HL-60 (cell line): ENCODE measurements around the gene ZNF318.

ENCODE experiments used
- DNase-seq, 2 experiments: peaks; one replicate each; pipeline ENCODE4 v3.0.0-alpha.2; 2010 to 2020; ENCODE audit warnings: low read depth in 1 of 2, low spot score in 1 of 2
- H3K27ac ChIP-seq: fragments of 250-450 bp; sonication (Bioruptor Pico); replicated peaks from 2 replicates; pipeline ENCODE4 v1.5.1; 2020; ENCODE audit warnings: mild to moderate bottlenecking, moderate library complexity
- H3K27me3 ChIP-seq: fragments of 250-450 bp; sonication (Bioruptor Pico); 2 replicates; pipeline ENCODE4 v1.5.1; 2021; ENCODE audit warnings: mild to moderate bottlenecking, moderate library complexity; ENCODE audit not compliant: insufficient read depth, poor library complexity, severe bottlenecking
- H3K4me3 ChIP-seq: replicated peaks from 2 replicates; pipeline ENCODE4 v1.5.1; 2011; ENCODE audit warnings: mild to moderate bottlenecking, control low read depth, low read length; ENCODE audit not compliant: insufficient read depth
- CTCF ChIP-seq: IDR thresholded peaks from one replicate; pipeline ENCODE4 v1.5.1; 2011; ENCODE audit warnings: low read length, control low read depth, inconsistent platforms; ENCODE audit not compliant: insufficient read depth
- GABPA ChIP-seq: IDR thresholded peaks from 2 replicates; pipeline ENCODE4 v1.6.1; 2012; ENCODE audit warnings: low read depth
- POLR2AphosphoS5 ChIP-seq: IDR thresholded peaks from 2 replicates; pipeline ENCODE4 v1.6.1; 2012; ENCODE audit warnings: low read depth
- SPI1 ChIP-seq: IDR thresholded peaks from 2 replicates; pipeline ENCODE4 v1.6.1; 2012; ENCODE audit warnings: low read depth, mild to moderate bottlenecking, borderline replicate concordance
- TF ChIP-seq, protein P1 (sequence below): IDR thresholded peaks from 2 replicates; pipeline ENCODE4 v1.6.1; 2012; ENCODE audit warnings: low read depth; ENCODE audit not compliant: insufficient replicate concordance

Gene ZNF318

GRCh38 chr6:43299338-43300293, 69.8 kb downstream of the ZNF318 start:
- peaks cover 10% of the 10 kb centered on the region for H3K27me3 ChIP-seq
- no peak for DNase-seq
- no peak overlapping the region for H3K4me3 ChIP-seq
- TF ChIP-seq GABPA = no peak
- no peak for TF ChIP-seq POLR2AphosphoS5
- TF ChIP-seq, protein P1, sequence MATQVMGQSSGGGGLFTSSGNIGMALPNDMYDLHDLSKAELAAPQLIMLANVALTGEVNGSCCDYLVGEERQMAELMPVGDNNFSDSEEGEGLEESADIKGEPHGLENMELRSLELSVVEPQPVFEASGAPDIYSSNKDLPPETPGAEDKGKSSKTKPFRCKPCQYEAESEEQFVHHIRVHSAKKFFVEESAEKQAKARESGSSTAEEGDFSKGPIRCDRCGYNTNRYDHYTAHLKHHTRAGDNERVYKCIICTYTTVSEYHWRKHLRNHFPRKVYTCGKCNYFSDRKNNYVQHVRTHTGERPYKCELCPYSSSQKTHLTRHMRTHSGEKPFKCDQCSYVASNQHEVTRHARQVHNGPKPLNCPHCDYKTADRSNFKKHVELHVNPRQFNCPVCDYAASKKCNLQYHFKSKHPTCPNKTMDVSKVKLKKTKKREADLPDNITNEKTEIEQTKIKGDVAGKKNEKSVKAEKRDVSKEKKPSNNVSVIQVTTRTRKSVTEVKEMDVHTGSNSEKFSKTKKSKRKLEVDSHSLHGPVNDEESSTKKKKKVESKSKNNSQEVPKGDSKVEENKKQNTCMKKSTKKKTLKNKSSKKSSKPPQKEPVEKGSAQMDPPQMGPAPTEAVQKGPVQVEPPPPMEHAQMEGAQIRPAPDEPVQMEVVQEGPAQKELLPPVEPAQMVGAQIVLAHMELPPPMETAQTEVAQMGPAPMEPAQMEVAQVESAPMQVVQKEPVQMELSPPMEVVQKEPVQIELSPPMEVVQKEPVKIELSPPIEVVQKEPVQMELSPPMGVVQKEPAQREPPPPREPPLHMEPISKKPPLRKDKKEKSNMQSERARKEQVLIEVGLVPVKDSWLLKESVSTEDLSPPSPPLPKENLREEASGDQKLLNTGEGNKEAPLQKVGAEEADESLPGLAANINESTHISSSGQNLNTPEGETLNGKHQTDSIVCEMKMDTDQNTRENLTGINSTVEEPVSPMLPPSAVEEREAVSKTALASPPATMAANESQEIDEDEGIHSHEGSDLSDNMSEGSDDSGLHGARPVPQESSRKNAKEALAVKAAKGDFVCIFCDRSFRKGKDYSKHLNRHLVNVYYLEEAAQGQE = no peak
- no peak for TF ChIP-seq SPI1
- no peak overlapping the region for H3K27ac ChIP-seq

- TF ChIP-seq SPI1 (no peak), CTCF (no peak), GABPA (no peak), POLR2AphosphoS5 (no peak)
- TF ChIP-seq, protein P1 = no peak
- no peak overlapping the region for H3K4me3 ChIP-seq
- no peak overlapping the region for H3K27ac ChIP-seq
- DNase-seq = no peak
- H3K27me3 ChIP-seq = peaks cover 10% of the 10 kb centered on the region
Observed at GRCh38 chr6:43298565-43299337, 70.7 kb downstream of the ZNF318 start.

GRCh38 chr6:43297644-43298564, 71.5 kb downstream of the ZNF318 start, which contains the start of gene SLC22A7:
Gene SLC22A7, plus strand, starts transcription at chr6:43298260. Its CDS starts 99 bp downstream, at chr6:43298359.
- no peak for DNase-seq
- no peak within 1 kb of the TSS for H3K27ac ChIP-seq
- no peak within 1 kb of the TSS for H3K4me3 ChIP-seq
- no peak for TF ChIP-seq POLR2AphosphoS5
- TF ChIP-seq GABPA = no peak
- no peak for TF ChIP-seq SPI1
- TF ChIP-seq, protein P1 = no peak
- TF ChIP-seq CTCF = no peak
- H3K27me3 ChIP-seq = peaks cover 10% of the 10 kb centered on the region
